GM10266 (cell line): Measurements from ENCODE around the gene FOXJ3.

Experiments
- DNase-seq: peaks from one replicate; pipeline ENCODE4 v3.0.0; 2012; ENCODE audit errors: extremely low spot score
- TF ChIP-seq, protein P1 (sequence below): IDR thresholded peaks from 2 replicates; pipeline ENCODE4 v1.5.1; 2012; ENCODE audit warnings: mild to moderate bottlenecking, low read depth; ENCODE audit not compliant: control insufficient read depth, insufficient read depth; ENCODE audit errors: missing control alignments

The FOXJ3 gene

DNA sequence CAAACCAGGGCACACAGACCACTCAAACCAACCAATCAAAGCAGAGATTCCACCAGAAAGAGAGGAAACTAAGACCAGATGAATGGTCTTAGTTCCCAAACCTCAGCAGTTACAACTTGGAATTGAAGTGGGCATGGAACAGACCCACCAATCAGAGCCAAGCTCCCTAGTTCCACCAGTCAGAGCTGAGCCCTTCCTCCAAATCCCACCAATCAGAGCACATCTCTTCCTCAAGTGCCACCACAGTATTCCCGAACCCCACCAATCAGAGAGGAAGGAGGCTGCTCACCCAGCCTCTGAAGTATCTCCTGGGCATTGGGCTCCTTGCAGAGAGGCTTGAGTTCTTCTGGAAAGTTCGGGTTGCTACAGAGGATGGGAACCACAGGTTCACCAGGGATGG, 171.9 kb downstream of the FOXJ3 start:
- no peak for DNase-seq
- TF ChIP-seq, protein P1, sequence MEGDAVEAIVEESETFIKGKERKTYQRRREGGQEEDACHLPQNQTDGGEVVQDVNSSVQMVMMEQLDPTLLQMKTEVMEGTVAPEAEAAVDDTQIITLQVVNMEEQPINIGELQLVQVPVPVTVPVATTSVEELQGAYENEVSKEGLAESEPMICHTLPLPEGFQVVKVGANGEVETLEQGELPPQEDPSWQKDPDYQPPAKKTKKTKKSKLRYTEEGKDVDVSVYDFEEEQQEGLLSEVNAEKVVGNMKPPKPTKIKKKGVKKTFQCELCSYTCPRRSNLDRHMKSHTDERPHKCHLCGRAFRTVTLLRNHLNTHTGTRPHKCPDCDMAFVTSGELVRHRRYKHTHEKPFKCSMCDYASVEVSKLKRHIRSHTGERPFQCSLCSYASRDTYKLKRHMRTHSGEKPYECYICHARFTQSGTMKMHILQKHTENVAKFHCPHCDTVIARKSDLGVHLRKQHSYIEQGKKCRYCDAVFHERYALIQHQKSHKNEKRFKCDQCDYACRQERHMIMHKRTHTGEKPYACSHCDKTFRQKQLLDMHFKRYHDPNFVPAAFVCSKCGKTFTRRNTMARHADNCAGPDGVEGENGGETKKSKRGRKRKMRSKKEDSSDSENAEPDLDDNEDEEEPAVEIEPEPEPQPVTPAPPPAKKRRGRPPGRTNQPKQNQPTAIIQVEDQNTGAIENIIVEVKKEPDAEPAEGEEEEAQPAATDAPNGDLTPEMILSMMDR, result no peak

DNA sequence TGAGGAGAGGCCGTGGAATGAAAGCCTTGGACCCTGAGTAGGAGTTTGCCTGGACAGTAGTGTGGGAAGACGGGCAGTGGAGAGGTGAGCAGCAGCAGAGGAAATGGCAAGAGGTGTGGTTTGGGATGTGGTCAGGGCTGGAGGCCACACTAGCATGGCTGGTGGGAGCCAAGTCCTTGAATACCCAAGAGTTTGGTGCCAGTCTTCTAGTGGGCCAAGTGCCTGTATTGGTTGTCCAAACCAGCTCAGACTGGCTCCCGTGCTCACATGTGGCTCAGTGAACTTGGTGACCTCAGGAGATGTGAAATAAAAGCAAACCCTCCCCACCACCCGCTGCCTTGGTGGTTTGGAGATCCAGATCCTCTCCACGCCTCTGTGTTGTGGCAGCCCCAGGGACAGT, 172.9 kb downstream of the FOXJ3 start:
- TF ChIP-seq, protein P1, result no peak
- DNase-seq, result no peak

DNA sequence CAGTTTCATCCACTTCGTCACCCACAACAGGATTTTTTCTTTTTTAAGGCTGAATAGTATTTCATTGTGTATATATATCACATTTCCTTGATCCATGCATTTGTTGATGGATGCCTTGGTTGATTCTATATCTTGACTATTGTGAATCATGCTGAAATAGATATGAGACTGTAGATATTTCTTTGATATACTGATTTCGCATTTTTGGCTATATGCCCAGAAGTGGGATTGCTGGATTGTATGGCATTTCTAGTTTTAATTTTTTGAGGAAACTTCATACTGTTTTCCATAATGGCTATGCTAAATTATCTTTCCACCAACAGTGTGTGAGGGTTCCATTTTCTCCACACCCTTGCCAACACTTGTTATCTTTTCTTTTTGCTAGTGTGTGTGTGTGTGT, 176.8 kb downstream of the FOXJ3 start:
- TF ChIP-seq, protein P1, result no peak
- no peak for DNase-seq

DNA sequence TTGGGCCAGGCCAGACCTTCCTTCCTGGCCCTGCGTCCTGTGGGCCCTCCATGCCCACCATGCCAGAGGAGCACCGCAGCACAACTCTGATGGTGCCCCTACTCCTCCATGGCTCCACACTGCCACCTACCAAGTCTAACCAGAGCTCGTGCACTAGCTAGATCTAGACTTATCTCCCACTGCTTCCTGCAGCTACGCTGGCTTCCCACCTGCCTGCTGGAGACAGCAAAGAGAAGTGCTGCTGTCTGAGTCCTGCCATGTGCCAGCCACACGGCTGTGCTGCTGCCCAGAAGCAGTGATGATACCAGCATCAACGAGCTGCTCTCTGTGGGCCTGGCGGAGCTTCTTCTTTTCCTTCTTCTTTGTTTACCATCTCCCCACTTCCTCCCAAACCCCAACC, 177.4 kb downstream of the FOXJ3 start:
- TF ChIP-seq, protein P1, result no peak
- DNase-seq, result no peak

DNA sequence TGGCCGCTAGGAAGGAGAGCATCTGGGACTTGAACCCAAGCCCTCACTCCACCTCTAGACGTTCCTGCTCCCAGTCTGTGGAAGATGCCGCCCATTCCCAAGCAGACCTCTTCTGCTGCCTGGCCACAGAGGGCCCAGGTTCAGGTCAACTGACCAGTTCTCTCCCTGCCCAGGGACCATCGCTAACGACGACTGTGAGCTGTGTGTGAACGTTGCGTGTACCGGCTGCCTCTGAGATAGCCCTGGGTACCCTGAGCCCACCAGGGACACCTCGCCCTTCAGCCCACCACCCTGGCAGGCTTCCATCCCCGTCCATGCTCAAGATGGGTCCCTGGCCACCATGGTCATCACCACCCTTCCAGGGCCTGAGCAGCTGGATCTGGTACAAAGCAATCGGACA, 179.7 kb downstream of the FOXJ3 start:
- TF ChIP-seq, protein P1, result no peak
- DNase-seq, result no peak

DNA sequence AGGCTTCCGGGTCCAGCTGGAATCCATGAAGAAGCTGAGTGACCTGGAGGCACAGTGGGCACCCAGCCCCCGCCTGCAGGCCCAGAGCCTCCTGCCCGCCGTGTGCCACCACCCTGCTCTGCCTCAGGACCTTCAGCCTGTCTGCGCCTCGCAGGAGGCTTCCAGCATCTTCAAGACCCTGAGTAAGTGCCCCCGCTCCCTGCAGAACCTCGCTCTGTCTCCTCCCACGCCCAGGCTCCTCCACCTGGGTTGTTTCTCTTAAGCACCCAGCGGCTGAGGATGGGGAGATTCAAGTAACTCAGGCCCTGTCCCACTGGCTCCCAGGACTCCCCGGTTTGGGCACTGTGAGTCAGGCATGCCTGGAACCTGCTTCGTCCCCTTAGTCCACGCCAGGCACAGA, 180.3 kb downstream of the FOXJ3 start:
- no peak for DNase-seq
- TF ChIP-seq, protein P1, result no peak

DNA sequence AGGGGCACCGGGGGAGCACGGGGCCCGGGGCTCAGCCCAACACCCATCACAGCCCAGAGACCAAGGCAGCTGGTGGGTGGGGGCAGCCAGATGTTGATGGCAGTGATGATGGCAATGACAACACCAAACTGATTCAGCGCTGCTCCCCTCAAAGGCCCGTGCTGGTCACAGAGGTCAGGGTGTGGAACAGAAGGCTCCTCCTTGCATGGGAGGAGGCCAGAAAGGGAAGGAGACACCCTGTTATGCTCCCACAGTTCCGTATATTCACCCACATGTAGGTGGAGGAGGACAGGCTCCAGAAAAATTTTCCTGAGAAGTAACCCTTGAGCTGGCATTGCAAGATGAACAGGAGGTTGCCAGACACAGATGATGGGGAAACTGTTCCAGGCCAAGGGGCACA, 181.4 kb downstream of the FOXJ3 start:
- TF ChIP-seq, protein P1, result no peak
- no peak for DNase-seq
